ENCODE measurements around the gene NR2F2.

NR2F2 gene

DNA sequence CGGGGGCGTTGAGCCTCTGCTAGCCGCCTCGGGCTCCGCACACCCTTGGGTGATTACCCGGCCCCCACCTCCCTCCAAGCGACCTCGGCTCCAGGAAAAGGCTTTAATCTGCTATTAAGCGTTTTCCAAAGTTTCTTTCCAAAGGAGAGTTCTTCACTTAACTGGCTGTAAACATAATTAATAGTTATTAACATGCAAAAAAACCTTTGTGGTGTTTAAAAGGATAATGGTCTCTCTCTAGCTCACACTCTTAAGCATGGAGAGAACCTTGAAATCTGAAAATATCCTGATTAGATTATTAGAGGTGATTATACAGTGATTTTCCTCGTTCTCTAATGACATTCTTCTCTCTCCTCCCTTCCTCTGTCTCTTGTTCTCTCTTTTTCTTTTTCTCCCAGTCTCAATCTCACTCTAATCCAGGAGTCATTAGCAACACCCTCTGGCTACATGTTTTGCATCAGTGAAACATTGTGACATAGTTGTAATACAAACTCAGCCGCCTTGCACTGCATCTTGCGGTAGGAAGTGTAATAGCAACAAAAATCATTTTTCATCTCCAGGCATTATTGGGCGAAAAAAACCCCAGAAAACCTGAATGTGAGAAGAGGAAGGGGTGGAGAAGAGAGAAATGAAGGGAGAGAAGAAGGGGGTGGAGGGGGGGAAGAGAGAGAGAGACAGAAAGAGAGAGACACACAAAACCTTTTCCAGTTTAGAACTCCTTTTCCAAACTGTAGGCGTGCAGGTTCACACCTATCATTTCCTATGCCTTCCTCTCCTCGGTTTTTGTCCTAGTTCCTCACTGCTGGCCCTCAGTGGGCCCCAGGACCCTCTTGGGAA lies 24.4 kb downstream of the NR2F2 start:
- DNase-seq, result no peak

DNA sequence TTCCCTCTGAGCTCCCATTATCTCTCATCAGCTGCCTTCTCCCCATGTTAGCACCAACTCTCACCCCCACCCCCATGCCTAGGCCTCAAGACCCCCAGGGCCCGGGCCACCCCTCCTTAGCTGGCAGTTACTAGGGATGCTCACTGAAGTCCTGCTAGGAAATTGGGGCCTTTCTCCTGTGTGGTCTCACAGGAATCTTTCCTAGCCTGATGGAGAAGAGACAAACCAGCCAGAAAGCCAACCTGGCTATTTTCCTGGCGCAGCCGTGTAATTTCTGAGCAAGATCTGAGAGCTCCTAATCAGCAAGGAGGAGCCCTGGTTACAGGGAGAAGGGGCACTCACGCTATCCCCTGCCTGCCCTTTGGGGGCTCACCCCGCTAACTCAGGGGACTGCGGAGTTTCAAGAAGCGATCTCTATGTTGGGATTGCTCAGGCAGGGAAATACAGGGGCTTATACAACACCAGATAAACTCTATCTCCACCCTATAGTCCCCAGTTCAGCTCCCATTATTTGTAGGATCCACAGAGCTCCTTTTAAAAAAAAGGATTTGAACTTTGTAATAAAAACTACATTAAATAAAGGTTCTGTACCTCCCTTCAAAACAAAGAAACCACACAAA lies 25.2 kb downstream of the NR2F2 start:
- DNase-seq, result no peak

DNA sequence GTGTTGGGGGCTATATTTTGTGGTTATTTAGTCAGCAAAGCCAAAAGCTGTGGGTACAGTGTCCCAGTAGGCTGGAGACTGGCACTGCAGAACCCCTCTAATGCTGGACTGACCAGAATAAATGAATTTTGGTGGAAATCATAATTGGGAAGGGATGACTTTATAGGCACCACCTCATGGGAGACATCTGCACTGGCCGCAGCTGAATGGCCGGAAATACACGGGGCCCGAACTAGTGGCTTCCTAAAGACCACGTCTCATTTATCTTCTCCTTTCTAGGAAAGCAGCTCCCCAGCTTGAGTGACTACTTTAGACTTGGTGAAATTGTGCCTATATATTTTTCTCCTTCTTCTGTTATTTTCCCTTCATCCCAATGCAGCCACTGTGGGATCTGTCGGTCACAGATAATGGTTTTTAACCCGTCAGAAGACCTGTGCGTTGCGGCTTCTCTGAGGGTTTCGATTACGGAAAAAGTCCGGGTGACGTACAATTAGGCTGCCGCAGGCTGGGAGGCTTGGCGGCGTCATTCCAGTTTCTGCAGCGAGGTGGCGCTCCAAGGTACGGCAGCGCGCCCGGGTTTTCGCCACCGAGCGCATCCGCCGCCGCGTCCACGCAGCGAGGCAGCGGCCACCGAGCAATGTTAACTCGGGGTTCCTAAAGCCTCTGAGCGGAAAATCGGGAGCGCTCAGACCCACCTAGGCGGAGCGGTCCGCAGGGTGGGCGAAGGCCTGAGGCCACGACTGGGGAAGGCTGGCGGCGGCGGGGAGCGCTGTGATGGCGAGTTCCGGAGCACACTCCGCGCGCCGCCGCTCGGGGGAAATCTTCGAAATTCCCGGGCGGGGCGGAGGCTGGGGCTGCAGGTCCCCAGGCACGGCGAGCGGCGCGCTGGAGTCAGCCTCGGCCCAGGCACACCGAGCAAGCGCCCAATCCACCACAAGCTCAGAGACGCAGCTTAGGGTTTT lies 26.3 kb downstream of the NR2F2 start:
- peak; percentile 10 for DNase-seq

DNA sequence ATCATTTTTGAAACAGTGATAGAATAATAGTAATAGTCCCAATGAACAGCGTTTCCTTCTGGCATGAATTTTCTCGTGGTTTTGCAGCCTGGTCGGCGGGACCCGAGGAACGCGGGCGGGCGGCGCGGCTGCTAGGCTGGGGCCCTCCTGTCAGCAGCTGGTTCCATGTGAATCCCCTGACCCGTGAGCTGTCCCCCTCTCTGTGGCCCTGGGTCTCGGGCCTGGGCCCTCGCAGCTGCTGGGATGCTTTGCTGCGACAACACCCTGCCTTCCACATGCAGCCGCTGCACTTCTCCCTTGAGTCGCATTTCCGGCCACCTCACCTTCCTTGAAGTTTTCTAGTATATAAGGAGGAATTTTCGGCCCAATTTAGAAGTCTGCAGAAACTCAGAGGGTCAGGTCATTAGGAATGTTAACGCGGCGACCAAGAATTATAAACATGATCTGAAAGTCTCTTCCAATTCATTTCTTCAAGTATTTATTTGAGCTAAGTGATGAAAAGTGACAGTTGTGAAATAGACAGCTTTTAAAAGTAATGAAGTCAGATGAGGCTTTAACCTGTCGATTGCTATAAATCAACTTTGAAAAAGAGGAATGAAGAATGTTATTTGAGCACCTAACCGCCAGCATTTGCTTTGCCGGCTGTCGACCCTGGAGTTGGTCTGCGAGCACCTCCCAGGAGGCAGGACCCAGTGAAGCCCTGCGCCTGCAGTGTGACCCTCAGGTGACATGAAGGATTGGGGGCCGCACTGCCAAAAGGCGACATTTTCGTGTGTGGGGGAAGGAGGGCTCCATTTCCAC lies 27.7 kb downstream of the NR2F2 start:
- no peak for DNase-seq

DNA sequence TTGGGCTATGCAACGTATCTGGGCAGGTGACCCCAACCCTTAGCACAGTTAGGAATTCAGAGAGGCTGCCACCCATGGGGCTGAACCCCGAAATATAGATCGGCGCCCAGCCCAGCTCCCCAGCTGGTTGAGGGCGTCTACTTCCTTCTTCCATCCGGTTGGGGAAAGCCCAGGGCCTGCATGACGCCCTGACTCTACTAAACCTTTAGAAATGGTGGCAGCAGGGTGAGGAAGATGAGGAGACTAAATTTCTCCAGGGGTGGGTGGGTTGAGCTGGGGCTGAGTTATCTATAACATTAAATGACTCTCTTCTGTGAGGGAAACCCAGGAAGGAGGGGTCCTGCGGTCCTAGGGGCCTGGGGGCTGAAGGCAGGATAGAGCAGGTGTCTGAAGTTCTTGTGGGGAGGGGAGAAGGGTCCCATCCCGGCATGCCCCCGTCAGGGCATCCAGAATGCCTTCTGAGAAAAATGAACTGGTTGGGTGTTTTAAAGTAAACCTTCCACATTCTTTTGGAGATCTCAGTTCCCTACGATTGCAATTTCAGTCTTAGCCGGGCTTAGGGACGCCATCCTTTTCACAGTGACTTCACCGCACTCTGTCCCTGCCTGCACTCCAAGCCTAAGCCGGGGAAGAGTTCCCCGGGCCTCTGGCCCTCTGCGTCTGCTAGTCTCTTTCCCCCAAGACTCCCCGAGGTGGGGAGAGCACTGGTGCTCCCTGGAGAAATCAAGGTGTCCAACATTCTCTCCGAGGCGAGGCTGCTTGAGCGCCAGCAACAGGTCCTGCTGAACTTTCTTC lies 28.5 kb downstream of the NR2F2 start:
- DNase-seq, result no peak

DNA sequence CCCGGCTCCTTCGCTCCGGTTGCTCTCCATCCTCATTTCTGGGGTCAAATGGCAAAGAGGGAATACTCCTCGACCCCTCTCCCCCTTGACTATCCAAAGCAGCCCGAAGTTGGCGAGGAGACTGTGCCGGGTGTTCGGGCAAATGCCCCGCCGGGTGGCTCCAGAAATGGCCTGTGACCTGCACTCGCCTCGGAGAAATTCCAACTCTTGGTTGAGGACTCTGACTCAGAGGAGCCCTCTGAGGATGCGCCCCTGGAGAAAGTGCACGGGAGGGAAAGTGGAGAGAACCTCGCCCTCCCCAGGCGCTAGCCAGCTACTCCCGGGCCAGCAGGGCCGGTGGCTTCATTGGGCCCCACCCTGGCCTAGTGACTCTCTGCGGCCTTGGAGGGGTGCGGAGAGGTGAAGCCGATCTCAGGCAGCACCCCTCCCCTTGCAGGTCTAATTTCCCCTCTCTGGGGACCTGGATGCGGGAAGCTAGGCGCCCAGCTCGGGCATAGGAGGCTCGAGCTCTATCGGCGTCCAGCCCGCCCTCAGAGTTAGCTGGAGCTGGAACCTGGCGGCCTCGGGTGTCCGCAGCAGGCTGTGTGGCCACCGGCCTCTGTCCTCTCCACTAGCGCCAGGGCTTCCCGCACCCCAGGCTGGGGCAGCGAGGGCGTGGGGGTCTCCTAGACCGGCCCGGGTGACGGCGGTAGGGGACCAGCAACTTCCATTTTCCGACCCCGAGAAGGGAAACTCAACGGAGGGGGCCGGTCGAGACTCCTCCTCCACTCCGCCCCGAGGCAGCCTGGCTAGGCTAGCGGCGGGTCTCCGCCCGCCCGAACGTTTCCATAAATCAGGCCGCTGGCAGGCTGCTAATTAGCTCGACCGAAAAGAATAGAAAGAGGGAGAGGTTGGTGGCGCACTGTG lies 29.4 kb downstream of the NR2F2 start:
- DNase-seq, result no peak

DNA sequence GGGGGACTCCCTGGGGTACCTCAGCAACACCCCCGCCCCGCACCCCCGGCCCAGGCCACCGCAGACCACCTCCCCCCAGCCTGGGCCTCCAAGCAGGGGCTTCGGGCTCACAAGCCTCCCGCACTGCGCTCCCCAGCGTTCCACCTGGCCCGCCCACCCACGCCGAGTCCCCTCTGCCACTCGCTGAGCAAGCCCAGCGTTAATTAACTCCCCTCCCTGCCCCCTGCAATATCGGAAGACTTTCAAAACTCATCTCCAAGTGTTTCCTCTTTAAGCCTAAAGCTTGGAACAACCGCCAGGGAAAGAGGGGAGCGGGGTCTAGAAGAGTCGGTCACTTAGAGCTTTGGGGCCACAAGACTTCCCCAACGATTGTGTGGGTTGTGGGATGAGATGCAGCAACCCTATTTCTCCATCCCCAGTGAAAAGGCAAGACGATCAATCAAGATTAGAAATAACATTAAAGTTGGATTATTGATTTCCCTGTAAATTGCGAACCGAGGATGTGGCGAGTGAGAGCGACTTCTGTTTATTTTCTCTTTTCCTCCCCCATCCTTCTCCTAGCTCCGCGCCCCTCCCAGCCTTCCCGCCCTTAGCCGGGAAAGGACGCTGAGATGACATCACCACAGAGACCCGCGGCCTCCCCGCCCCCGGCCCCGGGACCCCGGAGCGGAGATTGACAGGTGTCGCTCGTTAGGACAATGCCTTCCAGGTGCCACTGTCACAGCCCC lies 30.2 kb downstream of the NR2F2 start:
- no peak for DNase-seq

DNA sequence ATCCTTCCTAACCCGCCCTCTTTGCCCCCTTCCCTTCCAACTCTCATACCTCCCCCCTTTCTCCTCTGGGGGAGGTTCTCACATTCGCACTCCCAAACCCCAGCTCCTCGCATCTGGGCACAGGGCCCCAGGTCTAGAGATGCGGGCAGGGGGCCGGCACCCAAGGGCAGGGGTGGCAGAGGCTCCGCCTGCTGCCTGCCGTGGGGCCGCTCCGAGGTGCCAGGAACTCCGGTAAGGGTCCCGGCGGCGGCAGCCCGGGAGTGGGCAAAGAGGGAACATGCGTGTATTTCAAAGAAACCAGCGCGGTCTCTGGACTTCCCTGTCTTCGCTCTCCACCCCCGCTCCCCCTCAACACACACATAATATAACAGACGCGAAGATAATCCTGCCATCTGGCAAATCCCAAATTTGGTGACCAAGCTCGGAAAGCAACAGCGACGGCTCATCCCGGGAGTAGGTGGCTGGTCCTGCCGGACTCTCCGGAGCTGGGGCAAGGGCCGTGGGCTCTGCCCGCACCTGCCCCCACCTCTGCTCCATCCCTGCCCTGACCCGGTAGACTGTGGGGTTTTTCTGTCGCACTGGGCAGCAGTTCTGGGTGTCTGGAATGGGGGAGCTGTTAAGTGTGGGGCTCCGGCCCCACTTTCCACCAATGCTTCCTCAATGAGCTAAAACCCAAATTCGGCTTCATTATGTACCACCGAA lies 31.0 kb downstream of the NR2F2 start:
- no peak for DNase-seq

DNA sequence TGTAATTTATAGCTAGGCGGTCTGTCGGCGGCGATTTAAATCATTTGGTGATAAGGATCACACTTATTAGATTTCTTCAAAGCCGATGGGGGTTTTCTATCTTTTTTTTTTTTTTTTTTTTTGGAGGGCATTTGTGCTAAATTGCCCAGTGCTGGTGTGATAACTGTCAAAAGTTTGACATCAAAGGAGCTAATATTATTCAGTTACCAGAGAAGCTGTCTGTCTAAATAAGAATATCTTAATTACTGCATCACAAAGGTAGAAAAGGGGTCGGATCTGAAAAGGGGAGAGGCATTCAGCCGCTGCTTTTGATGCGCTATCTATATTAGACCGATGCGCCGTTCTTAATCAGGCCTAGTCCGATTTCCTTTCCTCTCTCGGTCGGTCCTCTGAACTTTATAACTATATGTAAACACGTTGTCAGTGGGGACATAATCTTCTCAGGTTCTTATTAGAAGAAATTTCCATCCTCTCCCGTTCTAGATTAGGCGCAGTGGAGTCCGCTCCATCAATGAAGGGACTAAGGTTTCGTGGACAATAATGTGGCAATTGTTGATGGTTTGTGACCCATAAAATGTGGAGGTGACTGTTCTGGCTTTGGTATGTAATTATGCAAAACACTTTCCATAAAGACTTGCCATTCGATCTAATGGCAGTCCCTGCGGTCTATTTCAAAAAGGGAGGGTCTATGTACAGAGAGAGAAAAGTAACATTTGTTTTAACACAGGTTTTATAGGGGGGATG lies 31.7 kb downstream of the NR2F2 start:
- DNase-seq, result no peak

DNA sequence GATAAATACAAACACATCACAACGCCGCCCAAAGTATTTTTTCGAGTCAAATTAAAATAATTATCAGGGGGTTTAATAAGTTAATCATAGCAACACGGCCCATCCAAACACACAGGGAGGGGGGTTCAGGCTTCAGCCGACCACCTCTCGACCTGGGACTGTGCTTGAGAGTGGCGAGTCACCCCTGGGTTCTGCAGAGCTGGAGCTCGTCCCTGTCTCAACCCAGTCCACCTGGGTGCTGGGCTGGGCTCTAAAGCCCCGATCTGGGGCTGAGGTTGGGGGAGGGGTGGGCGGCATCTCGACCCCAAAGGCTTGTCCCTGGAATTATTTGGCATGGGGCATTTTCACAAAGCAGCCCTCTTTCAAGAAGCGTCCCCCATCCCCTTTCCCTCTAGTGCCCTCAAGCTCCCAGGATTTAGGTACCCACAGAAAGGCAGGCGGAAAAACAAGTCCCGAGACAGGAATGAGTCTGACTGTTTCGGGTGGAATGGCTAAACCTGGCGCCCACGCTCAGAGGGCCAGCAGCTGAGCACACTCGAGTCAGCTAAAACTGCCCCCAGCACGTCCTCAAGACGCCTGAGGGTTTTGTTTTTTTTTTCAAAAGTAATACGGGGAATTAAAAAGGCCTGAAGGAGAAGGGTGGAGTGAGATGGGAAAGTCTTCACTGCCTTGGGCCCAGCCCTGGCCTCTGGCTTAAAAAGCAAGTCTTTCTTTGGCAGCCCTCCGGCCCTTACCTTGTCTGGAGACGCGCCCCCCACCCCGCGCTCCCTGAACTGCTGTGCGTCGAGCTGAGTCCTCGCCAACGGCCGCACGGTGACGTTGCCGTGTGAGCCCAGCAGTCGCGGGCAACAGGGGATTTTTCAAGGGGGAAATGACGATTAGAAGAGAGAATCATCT lies 32.5 kb downstream of the NR2F2 start:
- DNase-seq, result no peak

DNA sequence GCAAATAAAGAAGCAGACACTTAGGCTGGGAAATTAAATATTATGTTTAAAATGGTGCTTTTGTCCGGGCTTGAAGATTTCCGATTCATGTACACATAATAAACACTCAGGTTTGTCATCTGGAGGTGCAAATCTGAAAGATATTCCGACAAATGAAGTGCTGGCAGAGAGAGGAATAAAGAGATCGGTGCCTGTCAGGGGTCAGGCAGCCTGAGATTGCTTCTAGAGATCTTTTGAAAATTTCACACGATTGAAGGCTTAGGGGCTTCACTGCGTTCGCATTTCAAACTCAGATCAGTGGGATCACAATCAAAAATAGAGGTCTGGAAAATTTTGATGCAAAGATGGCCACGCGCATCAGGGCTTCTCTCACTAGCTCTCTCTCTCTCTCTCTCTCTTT lies 33.2 kb downstream of the NR2F2 start:
- no peak for DNase-seq

DNA sequence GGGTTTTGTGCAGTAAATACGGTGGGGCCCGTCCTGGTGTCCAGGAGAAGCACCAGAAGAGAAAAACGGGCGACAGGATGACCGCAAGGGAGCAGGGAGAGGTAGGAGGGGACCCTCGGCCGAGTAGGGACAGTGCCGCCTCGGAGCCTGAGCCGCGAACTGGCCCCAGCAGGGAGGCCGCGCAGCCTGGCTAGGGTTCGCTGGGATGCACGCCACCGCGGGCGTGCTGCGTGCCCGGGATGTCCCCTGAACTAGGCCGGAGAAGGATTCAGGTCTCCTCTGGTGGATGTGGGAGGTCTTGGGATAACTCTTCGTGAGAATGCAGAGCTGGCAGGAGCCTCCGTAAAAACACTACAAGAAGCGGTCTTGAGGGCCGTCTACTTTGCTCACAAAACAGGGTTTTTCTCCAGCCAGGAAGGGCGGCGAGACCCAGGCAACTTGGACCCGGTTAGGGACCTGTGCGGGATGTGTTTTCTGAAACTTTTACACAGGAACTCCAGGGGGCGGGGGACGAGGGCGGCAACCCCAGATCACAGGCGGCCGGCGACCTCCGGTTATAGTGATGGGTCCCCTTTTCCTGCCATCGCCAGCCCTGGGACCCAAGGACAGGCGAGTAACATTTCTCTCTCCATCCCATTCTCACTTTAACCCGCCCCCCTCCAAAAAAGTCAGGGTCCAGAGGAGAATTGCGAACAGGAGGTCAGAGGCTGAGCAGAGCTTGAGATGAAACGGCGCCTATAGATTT lies 35.5 kb downstream of the NR2F2 start:
- no peak for DNase-seq

DNA sequence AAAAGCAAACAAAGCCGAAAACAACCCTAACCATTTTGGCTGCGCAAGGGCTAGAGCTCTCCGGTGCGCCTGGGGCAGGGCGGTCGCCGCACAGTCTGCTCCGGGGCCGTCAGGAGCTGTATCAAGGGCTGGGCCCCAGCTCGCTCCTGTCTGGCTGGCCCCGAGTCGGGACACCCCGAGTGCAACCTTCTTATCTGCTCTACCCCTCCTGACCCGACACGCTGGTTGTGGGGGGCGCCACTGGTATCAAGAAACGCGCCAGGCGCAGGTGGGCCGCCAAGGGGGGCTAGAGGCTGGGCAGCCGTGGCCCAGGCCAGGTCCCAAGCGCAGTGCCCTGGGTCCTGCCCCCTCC lies 36.0 kb downstream of the NR2F2 start:
- no peak for DNase-seq

DNA sequence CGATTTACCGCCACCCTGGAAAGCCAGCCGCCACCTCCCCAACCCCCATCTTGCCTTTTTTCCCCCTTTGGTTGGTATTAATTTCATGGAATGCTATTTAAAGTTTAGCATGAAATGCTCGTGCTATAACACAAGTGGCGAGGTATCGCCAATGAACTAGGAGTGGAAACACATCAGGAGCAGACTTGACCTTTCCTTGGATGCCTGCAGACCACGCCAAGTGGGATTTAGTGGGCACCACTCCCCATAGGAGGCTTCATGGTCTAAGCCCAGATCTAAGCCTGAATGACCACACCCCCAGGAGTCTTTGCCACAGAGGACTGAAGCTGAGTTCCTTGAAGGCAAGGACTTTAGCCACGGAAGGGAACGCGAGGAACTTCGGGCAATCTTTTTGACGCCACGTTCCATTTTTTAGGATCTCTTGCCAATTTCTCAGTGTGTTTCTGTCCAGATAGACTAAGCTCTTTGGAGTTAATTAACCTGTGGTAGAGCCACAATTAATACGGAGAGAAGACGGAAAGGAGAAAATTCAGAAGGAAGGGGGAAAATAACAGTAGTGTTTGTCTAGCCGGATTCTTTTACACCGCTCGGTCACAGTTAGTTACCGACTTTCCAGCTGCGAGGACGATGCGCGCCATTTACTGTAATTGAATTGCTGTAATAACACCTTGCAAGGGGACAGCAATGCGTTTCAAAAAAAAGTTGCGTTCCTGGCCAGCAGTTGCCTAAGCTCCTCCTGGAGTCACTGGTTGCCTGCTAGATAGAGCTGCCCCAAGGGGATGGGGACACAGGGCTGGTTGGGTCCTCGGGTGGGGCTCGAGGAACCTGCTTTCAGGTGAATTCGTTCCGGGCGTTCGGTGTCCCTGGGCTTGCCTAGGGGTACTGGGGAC lies 37.1 kb downstream of the NR2F2 start:
- DNase-seq, result no peak

DNA sequence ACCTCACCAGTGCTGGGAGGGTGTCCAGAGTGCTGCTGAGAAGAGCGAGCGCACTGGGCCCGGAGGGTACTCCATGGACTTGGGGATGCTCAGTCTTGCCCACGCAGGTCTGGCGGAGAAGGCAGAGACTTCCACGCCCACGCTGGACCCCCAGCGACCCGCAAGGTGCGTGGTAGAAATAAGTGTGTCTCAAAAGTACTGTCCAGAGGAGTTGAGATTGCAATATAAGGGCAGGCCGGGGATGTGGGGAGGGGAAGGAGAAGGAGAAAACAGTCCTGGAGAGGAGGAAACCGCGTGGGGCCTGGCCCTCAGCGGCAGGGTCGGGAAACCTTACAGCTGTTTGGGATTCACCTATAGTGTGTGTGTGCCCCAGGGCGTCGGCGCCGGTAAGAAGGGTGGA lies 38.9 kb downstream of the NR2F2 start:
- DNase-seq, result no peak

All from effector CD8-positive, alpha-beta T cell (primary cell).